Activated T-cell treated with anti-CD3 and anti-CD28 coated beads, Interleukin-2, amount 50 U/mL, for 72 hours (primary cell): ENCODE results near the gene KISS1. TPM values are rescaled to one million over a fixed set of nuclear protein-coding genes. Genes with fewer than 3 reads are reported as not detected.

Source experiments
- ATAC-seq, 2 donors: fragments of 150-1000 bp; cut with Tn5 transposase; replicated peaks in 1 of 2; 2 replicates each; pipeline ENCODE4 v1.10.0; 2021; ENCODE audit warnings: moderate library complexity in 2 of 2, mild to moderate bottlenecking in 1 of 2
- DNase-seq, 2 donors: peaks; one replicate each; pipeline ENCODE4 v3.0.0; 2021 to 2022; ENCODE audit warnings: mixed read lengths in 1 of 2
- H3K27ac Mint-ChIP-seq: one replicate; pipeline ENCODE4 v1.8.0; 2022; ENCODE audit warnings: mild to moderate bottlenecking, moderate library complexity, mixed read lengths
- H3K27me3 Mint-ChIP-seq: one replicate; pipeline ENCODE4 v1.8.0; 2022; ENCODE audit warnings: low read depth, mixed read lengths
- H3K36me3 Mint-ChIP-seq, 2 donors: one replicate each; pipeline ENCODE4 v1.8.0; 2022; ENCODE audit warnings: mixed read lengths in 2 of 2, mild to moderate bottlenecking in 1 of 2; ENCODE audit not compliant: insufficient read depth in 2 of 2
- H3K4me1 Mint-ChIP-seq: one replicate; pipeline ENCODE4 v1.8.0; 2022; ENCODE audit warnings: low read depth, mixed read lengths
- H3K4me3 Mint-ChIP-seq, 2 donors: one replicate each; pipeline ENCODE4 v1.8.0; 2022; ENCODE audit warnings: mild to moderate bottlenecking in 2 of 2, mixed read lengths in 2 of 2, moderate library complexity in 2 of 2
- H3K9me3 Mint-ChIP-seq, 2 donors: one replicate each; pipeline ENCODE4 v1.8.0; 2022; ENCODE audit warnings: mixed read lengths in 2 of 2
- total RNA-seq, 2 donors: library from RNA; stranded (reverse); gene quantifications; one replicate each; pipeline ENCODE4 v1.2.3, GENCODE V29; 2022

The KISS1 gene
- total RNA-seq, 2 donors from 2014 or later, result not detected

- Mint-ChIP-seq H3K27me3 (no peaks in the 10 kb centered on the region), H3K36me3 (no peaks in the 10 kb centered on the region), H3K27ac (no peak overlapping the region), H3K9me3 (no peaks in the 10 kb centered on the region), H3K4me1 (no peaks in the 10 kb centered on the region), H3K4me3 (no peak overlapping the region)
- ATAC-seq, result no peak
- no peak for DNase-seq
These were observed 29.8 kb upstream of the KISS1 start for GRCh38 chr1:204225841-204226735.

GRCh38 chr1:204224655-204225054 is 28.4 kb upstream of the KISS1 start:
- H3K27ac Mint-ChIP-seq, result no peak overlapping the region
- H3K4me1 Mint-ChIP-seq, result no peaks in the 10 kb centered on the region
- no peaks in the 10 kb centered on the region for H3K9me3 Mint-ChIP-seq
- no peak for DNase-seq
- no peaks in the 10 kb centered on the region for H3K36me3 Mint-ChIP-seq
- no peak for ATAC-seq
- H3K4me3 Mint-ChIP-seq, result no peak overlapping the region
- H3K27me3 Mint-ChIP-seq, result no peaks in the 10 kb centered on the region

GRCh38 chr1:204223129-204223860 is 27.0 kb upstream of the KISS1 start:
- Mint-ChIP-seq H3K27ac (no peak overlapping the region), H3K4me1 (no peaks in the 10 kb centered on the region), H3K4me3 (no peak overlapping the region), H3K36me3 (no peaks in the 10 kb centered on the region), H3K9me3 (no peaks in the 10 kb centered on the region), H3K27me3 (no peaks in the 10 kb centered on the region)
- ATAC-seq (no peak), DNase-seq (no peak)

GRCh38 chr1:204222764-204223055 is 26.4 kb upstream of the KISS1 start:
- no peak overlapping the region for H3K4me3 Mint-ChIP-seq
- no peaks in the 10 kb centered on the region for H3K36me3 Mint-ChIP-seq
- DNase-seq, result no peak
- no peaks in the 10 kb centered on the region for H3K27me3 Mint-ChIP-seq
- no peaks in the 10 kb centered on the region for H3K4me1 Mint-ChIP-seq
- no peak for ATAC-seq
- no peaks in the 10 kb centered on the region for H3K9me3 Mint-ChIP-seq
- no peak overlapping the region for H3K27ac Mint-ChIP-seq

GRCh38 chr1:204222006-204222763 is 25.9 kb upstream of the KISS1 start:
- Mint-ChIP-seq H3K4me3 (no peak overlapping the region), H3K27me3 (no peaks in the 10 kb centered on the region), H3K36me3 (no peaks in the 10 kb centered on the region), H3K4me1 (no peaks in the 10 kb centered on the region), H3K27ac (no peak overlapping the region), H3K9me3 (no peaks in the 10 kb centered on the region)
- ATAC-seq, result no peak
- no peak for DNase-seq

GRCh38 chr1:204221271-204221670 is 25.0 kb upstream of the KISS1 start:
- ATAC-seq, result no peak
- no peaks in the 10 kb centered on the region for H3K4me1 Mint-ChIP-seq
- no peak for DNase-seq
- H3K4me3 Mint-ChIP-seq, result no peak overlapping the region
- H3K27ac Mint-ChIP-seq, result no peak overlapping the region
- no peaks in the 10 kb centered on the region for H3K36me3 Mint-ChIP-seq
- H3K9me3 Mint-ChIP-seq, result no peaks in the 10 kb centered on the region
- H3K27me3 Mint-ChIP-seq, result no peaks in the 10 kb centered on the region

- Mint-ChIP-seq H3K27me3 (no peaks in the 10 kb centered on the region), H3K9me3 (no peaks in the 10 kb centered on the region), H3K4me3 (no peak overlapping the region), H3K27ac (no peak overlapping the region), H3K4me1 (no peaks in the 10 kb centered on the region), H3K36me3 (no peaks in the 10 kb centered on the region)
- DNase-seq, result no peak
- no peak for ATAC-seq
These were observed 23.8 kb upstream of the KISS1 start for GRCh38 chr1:204219971-204220616.

- DNase-seq, result no peak
- no peaks in the 10 kb centered on the region for H3K36me3 Mint-ChIP-seq
- no peaks in the 10 kb centered on the region for H3K9me3 Mint-ChIP-seq
- peaks cover 6% of the 10 kb centered on the region for H3K4me1 Mint-ChIP-seq
- no peak overlapping the region for H3K27ac Mint-ChIP-seq
- no peak overlapping the region for H3K4me3 Mint-ChIP-seq
- H3K27me3 Mint-ChIP-seq, result no peaks in the 10 kb centered on the region
- no peak for ATAC-seq
These were observed 22.3 kb upstream of the KISS1 start for GRCh38 chr1:204218552-204218951.

- H3K9me3 Mint-ChIP-seq, result no peaks in the 10 kb centered on the region
- no peak for DNase-seq
- H3K36me3 Mint-ChIP-seq, result no peaks in the 10 kb centered on the region
- no peak for ATAC-seq
- no peak overlapping the region for H3K4me3 Mint-ChIP-seq
- H3K27me3 Mint-ChIP-seq, result no peaks in the 10 kb centered on the region
- H3K27ac Mint-ChIP-seq, result no peak overlapping the region
- H3K4me1 Mint-ChIP-seq, result peaks cover 6% of the 10 kb centered on the region
These were observed 21.3 kb upstream of the KISS1 start for GRCh38 chr1:204217648-204218000.

GRCh38 chr1:204216880-204217647 is 20.8 kb upstream of the KISS1 start:
- Mint-ChIP-seq H3K9me3 (no peaks in the 10 kb centered on the region), H3K27me3 (no peaks in the 10 kb centered on the region), H3K27ac (no peak overlapping the region), H3K36me3 (no peaks in the 10 kb centered on the region), H3K4me1 (peaks cover 6% of the 10 kb centered on the region), H3K4me3 (no peak overlapping the region)
- no peak for ATAC-seq
- DNase-seq, result no peak

- Mint-ChIP-seq H3K27me3 (no peaks in the 10 kb centered on the region), H3K36me3 (no peaks in the 10 kb centered on the region), H3K4me1 (peaks cover 6% of the 10 kb centered on the region), H3K4me3 (no peak overlapping the region), H3K27ac (no peak overlapping the region), H3K9me3 (no peaks in the 10 kb centered on the region)
- ATAC-seq (no peak), DNase-seq (no peak)
These were observed 19.9 kb upstream of the KISS1 start for GRCh38 chr1:204216236-204216635.
